Parathyroid adenoma (tissue), 2 donors: ENCODE results near the gene TREML2.

Experiments
- H2AFZ ChIP-seq: fragments of 300-600 bp; sonication (generic); one replicate; pipeline ENCODE4 v1.7.0; 2017; ENCODE audit warnings: antibody characterized with exemption, mild to moderate bottlenecking
- H3K27ac ChIP-seq: fragments of 300-600 bp; sonication (generic); one replicate; pipeline ENCODE4 v1.7.0; 2017
- H3K27me3 ChIP-seq: fragments of 300-600 bp; sonication (generic); one replicate; pipeline ENCODE4 v1.7.0; 2017; ENCODE audit warnings: low read length; ENCODE audit not compliant: control insufficient read depth, insufficient read depth
- H3K36me3 ChIP-seq: fragments of 300-600 bp; sonication (generic); one replicate; pipeline ENCODE4 v1.7.0; 2017; ENCODE audit warnings: low read length; ENCODE audit not compliant: control insufficient read depth, insufficient read depth
- H3K4me1 ChIP-seq: fragments of 300-600 bp; sonication (generic); one replicate; pipeline ENCODE4 v1.7.0; 2017; ENCODE audit warnings: control low read depth
- H3K4me2 ChIP-seq: fragments of 300-600 bp; sonication (generic); one replicate; pipeline ENCODE4 v1.7.0; 2017; ENCODE audit warnings: low read length
- H3K4me3 ChIP-seq: fragments of 300-600 bp; sonication (generic); one replicate; pipeline ENCODE4 v1.7.0; 2017; ENCODE audit warnings: low read depth, low read length
- H3K79me2 ChIP-seq: fragments of 300-600 bp; sonication (generic); one replicate; pipeline ENCODE4 v1.7.0; 2017; ENCODE audit warnings: control low read depth
- H3K9ac ChIP-seq: fragments of 300-600 bp; sonication (generic); one replicate; pipeline ENCODE4 v1.7.0; 2017; ENCODE audit warnings: mild to moderate bottlenecking
- H3K9me3 ChIP-seq: fragments of 300-600 bp; sonication (generic); one replicate; pipeline ENCODE4 v1.7.0; 2017; ENCODE audit warnings: low read length; ENCODE audit not compliant: control insufficient read depth
- TF ChIP-seq, protein P1 (sequence below): fragments of 300-600 bp; sonication (generic); IDR thresholded peaks from one replicate; pipeline ENCODE4 v1.7.0; 2017; ENCODE audit warnings: antibody characterized with exemption, mild to moderate bottlenecking
- donor health status: primary hyperparathyroidism.

The TREML2 gene

DNA sequence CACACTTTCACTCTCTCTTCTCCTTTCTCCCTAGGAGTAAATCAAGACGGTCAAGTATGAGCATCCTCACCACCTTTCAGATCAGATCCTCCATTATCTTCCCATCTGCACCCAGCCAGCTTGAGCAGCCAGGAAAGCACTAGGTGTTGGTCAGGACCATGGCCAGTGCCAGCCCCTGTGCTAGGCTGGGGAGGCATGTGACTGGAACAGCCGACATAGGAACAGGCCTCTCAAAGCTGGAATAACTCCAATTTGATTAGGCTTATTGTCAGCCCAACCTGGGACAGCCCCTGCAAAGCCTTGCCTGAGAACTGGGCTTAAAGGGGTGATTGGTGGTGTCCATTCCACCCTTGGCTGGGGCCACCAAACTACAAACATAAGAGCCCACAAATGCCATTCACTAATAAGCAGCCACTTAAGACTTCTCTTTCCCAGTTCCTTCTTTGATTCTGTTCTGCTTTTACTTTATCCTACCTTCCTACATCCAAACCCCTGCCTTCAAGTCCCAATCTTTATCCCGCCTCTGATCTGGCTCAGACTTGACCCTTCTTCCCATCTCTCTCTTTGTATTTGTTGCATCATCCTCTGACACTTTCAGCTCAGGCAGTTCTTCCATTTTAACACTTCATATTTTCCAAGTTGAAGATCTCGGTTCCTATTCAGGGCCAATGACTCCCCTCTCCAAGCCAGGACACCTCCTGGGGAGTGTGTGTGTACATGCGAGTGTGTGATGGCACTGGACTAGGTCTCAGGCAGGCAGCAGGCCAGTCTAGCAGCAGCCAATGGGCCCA lies 33.6 kb downstream of the TREML2 start:
- Histone ChIP-seq H3K4me2 (no peak overlapping the region), H3K4me1 (no peaks in the 10 kb centered on the region), H2AFZ (no peak overlapping the region), H3K36me3 (no peaks in the 10 kb centered on the region), H3K27me3 (no peaks in the 10 kb centered on the region), H3K9ac (no peak overlapping the region), H3K27ac (no peak overlapping the region), H3K9me3 (no peaks in the 10 kb centered on the region), H3K79me2 (no peaks in the 10 kb centered on the region), H3K4me3 (no peak overlapping the region)
- TF ChIP-seq, protein P1, sequence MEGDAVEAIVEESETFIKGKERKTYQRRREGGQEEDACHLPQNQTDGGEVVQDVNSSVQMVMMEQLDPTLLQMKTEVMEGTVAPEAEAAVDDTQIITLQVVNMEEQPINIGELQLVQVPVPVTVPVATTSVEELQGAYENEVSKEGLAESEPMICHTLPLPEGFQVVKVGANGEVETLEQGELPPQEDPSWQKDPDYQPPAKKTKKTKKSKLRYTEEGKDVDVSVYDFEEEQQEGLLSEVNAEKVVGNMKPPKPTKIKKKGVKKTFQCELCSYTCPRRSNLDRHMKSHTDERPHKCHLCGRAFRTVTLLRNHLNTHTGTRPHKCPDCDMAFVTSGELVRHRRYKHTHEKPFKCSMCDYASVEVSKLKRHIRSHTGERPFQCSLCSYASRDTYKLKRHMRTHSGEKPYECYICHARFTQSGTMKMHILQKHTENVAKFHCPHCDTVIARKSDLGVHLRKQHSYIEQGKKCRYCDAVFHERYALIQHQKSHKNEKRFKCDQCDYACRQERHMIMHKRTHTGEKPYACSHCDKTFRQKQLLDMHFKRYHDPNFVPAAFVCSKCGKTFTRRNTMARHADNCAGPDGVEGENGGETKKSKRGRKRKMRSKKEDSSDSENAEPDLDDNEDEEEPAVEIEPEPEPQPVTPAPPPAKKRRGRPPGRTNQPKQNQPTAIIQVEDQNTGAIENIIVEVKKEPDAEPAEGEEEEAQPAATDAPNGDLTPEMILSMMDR, result no peak

DNA sequence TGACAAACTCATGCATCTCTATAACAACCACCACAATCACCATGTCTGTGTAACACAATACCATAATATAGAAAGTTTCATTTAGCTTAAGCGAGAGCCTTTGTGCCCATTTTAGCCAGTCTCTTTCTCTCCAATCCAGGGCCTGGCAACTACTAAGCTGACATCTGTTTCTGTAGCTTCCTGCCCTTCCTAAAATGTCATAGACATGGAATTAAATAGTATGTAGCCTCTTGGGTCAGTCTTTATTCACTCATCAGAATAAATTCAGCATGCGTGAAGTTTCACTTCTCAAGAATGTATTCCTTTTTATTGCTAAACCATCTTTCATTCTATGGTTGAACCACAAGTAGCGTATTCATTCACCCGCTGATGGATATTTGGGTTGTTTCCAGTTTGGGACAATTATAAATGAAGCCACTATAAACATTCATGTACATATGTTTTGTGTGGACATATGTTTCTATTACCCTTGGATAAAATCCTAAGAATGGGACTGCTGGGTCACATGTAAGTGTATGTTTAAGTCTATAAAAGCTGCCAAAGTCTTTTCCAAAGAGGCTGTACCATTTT lies 36.3 kb downstream of the TREML2 start:
- H3K9me3 ChIP-seq, result no peaks in the 10 kb centered on the region
- TF ChIP-seq, protein P1, result no peak
- no peak overlapping the region for H3K4me3 ChIP-seq
- no peak overlapping the region for H2AFZ ChIP-seq
- no peaks in the 10 kb centered on the region for H3K79me2 ChIP-seq
- no peak overlapping the region for H3K27ac ChIP-seq
- no peaks in the 10 kb centered on the region for H3K27me3 ChIP-seq
- no peaks in the 10 kb centered on the region for H3K36me3 ChIP-seq
- H3K9ac ChIP-seq, result no peak overlapping the region
- no peaks in the 10 kb centered on the region for H3K4me1 ChIP-seq
- no peak overlapping the region for H3K4me2 ChIP-seq

DNA sequence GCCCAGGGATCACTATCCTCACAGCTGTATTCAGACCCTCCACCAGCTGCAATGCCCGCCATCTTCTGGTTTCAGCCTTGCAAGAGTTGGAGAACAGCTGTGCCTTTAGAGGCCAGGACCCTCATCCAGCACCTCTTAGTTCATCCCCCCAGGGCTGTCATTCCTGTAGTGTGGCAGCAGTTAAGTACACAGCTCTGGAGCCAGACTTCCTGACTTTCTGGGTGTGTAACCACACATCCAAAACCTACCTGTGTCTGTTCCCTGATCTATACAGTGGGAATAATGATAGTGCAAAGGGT lies 37.6 kb downstream of the TREML2 start:
- TF ChIP-seq, protein P1, result no peak
- no peaks in the 10 kb centered on the region for H3K27me3 ChIP-seq
- no peak overlapping the region for H3K4me2 ChIP-seq
- H2AFZ ChIP-seq, result no peak overlapping the region
- H3K27ac ChIP-seq, result no peak overlapping the region
- H3K4me1 ChIP-seq, result no peaks in the 10 kb centered on the region
- no peak overlapping the region for H3K4me3 ChIP-seq
- H3K36me3 ChIP-seq, result no peaks in the 10 kb centered on the region
- no peak overlapping the region for H3K9ac ChIP-seq
- no peaks in the 10 kb centered on the region for H3K79me2 ChIP-seq
- H3K9me3 ChIP-seq, result no peaks in the 10 kb centered on the region

DNA sequence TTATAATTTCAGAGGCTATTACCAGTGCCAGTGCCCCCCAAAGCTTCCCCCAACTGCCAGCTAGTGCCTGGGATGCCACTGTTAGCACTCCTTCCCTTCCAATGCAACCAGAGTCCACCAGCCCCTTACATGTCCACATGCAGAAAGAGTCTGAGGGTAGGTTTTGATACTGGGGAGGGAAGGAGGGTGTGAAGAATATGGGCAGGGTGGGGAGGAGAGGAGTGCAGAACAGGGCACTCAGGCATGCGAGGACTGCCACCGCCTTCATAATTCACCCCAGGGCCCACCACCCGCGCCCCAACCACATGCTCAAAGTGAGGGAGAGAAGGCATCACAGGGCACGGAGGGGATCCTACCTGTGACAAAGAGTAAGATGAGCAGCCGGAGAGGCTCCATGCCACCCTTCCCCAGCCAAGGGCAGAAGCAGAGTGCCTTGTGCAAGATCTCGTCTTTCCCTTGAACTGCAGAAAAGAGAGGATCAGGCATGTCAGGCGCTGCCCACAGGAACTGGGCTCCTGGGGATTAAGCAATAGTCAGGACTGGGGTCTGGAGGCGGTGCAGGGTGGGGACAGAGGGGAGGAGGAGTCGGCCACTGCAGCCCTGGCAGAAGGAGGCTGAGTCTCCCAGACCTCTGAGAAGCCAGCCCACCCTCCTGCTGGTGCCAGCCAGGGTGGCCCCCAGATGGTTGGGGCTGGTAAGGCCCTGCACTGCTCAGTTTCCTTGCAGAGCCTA lies 38.1 kb downstream of the TREML2 start, which contains the start of gene TREM2:
Gene TREM2 (minus strand): TSS at position 430 of the 732 bp plus-strand sequence. CDS start 34 bp downstream, at position 396.
- Histone ChIP-seq H3K79me2 (no peaks in the 10 kb centered on the region), H3K36me3 (no peaks in the 10 kb centered on the region), H2AFZ (no peak within 1 kb of the TSS), H3K9me3 (no peaks in the 10 kb centered on the region), H3K27ac (no peak within 1 kb of the TSS), H3K4me1 (no peaks in the 10 kb centered on the region), H3K27me3 (no peaks in the 10 kb centered on the region), H3K4me2 (no peak within 1 kb of the TSS), H3K4me3 (no peak within 1 kb of the TSS), H3K9ac (no peak within 1 kb of the TSS)
- TF ChIP-seq, protein P1, result no peak
